DMS114 treated with DMSO at 0.1 percent for 48 hours (cell line): ENCODE measurements around the gene TIGD1.
"Not testable (repeated sequence)": the region's sequence is repeated elsewhere in the genome, so short reads cannot be mapped to it uniquely, and the experiment has no call there.

Source experiments
- DNase-seq: peaks from one replicate; lab custom pipeline; 2025; ENCODE audit not compliant: unreplicated experiment; lab: John Stamatoyannopoulos, UW

Gene TIGD1

GRCh38 chr2:232571026-232571474, 20.7 kb upstream of the TIGD1 start:
- no peak for DNase-seq

GRCh38 chr2:232570481-232570880, 20.1 kb upstream of the TIGD1 start:
- DNase-seq, result not testable (repeated sequence)

- DNase-seq, result no peak
Measured at GRCh38 chr2:232569541-232569940, 19.2 kb upstream of the TIGD1 start.

GRCh38 chr2:232568161-232568560, 17.8 kb upstream of the TIGD1 start:
- DNase-seq, result no peak

GRCh38 chr2:232567721-232568120, 17.4 kb upstream of the TIGD1 start:
- no peak for DNase-seq

GRCh38 chr2:232563580-232563979, 13.2 kb upstream of the TIGD1 start:
- DNase-seq, result no peak

- no peak for DNase-seq
Measured at GRCh38 chr2:232562515-232563151, 12.3 kb upstream of the TIGD1 start.

- DNase-seq, result no peak
Measured at GRCh38 chr2:232556426-232556825, 6.1 kb upstream of the TIGD1 start.

- no peak for DNase-seq
Measured at GRCh38 chr2:232551776-232552175, 1.4 kb upstream of the TIGD1 start.

- no peak for DNase-seq
Measured at GRCh38 chr2:232551250-232551638, 887 bp upstream of the TIGD1 start.

GRCh38 chr2:232549655-232550353, 553 bp downstream of the TIGD1 start:
- peak; percentile 20 for DNase-seq

GRCh38 chr2:232547991-232548390, 2.4 kb downstream of the TIGD1 start:
- DNase-seq, result no peak

GRCh38 chr2:232545511-232546375, 4.6 kb downstream of the TIGD1 start:
- no peak for DNase-seq

GRCh38 chr2:232544674-232545073, 5.7 kb downstream of the TIGD1 start:
- DNase-seq, result no peak

- DNase-seq, result no peak
Measured at GRCh38 chr2:232543928-232544631, 6.3 kb downstream of the TIGD1 start.

- no peak for DNase-seq
Measured at GRCh38 chr2:232543491-232543890, 6.9 kb downstream of the TIGD1 start.

- no peak for DNase-seq
Measured at GRCh38 chr2:232542715-232543467, 7.5 kb downstream of the TIGD1 start.

- no peak for DNase-seq
Measured at GRCh38 chr2:232541961-232542714, 8.2 kb downstream of the TIGD1 start.

GRCh38 chr2:232541195-232541960, 9.0 kb downstream of the TIGD1 start:
- no peak for DNase-seq
